Measurements from ENCODE around the gene UGGT1.

UGGT1 gene

DNA sequence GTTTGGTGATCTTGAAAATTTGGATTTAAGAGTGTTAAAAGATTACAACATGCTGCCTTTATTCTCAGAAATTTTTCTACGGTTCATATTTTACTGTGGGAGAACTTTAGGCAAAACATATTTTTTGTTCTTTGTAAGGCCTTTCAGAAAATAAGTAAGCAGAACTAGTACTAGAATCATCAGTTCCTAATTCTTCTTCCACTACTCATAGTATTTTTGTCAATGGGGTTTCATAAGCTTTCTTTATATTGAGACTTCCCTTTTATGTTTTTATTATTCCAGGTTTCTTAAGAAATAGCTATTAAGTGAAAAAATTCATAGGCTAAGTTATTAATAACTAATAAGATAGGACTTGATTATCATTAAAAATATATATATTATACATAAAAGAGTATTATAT is 12.4 kb downstream of the UGGT1 start:
- Histone ChIP-seq H3K4me1 (no peaks in the 10 kb centered on the region), H2AFZ (no peak overlapping the region), H3K4me3 (ENCODE audit: low read depth, low read length) (no peak overlapping the region), H3K9me3 (ENCODE audit: control insufficient read depth, low read length) (no peaks in the 10 kb centered on the region), H3K4me2 (ENCODE audit: low read length) (no peak overlapping the region), H3K27me3 (ENCODE audit: control insufficient read depth, insufficient read depth, low read length) (no peaks in the 10 kb centered on the region), H3K9ac (no peak overlapping the region), H3K27ac (no peak overlapping the region), H3K36me3 (ENCODE audit: control insufficient read depth, insufficient read depth, low read length) (no peaks in the 10 kb centered on the region), H3K79me2 (peaks cover 2% of the 10 kb centered on the region)
- no peak for TF ChIP-seq CTCF (IDR thresholded peaks at IDR 0.05)

DNA sequence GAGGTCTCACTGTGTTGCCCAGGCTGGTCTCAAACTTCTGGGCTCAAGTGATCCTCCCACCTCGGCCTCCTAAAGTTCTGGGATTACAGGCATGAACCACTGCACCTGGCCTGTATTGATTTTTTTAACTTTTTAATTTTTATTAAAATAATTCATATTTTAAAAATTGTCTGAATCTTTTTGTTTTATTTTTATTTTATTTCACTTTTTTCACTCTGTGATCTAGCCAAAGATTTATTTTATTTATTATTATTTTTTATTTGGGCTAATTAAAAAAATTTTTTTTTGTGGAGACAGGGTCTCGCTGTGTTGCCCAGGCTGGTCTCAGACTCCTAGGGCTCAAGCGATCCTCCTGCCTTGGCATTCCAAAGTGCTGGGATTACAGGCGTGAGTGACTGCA is 14.1 kb downstream of the UGGT1 start:
- no peak overlapping the region for H3K4me3 ChIP-seq (ENCODE audit: low read depth, low read length)
- no peak overlapping the region for H3K27ac ChIP-seq
- no peaks in the 10 kb centered on the region for H3K27me3 ChIP-seq (ENCODE audit: control insufficient read depth, insufficient read depth, low read length)
- no peaks in the 10 kb centered on the region for H3K4me1 ChIP-seq
- H3K36me3 ChIP-seq (ENCODE audit: control insufficient read depth, insufficient read depth, low read length) = no peaks in the 10 kb centered on the region
- no peak overlapping the region for H3K9ac ChIP-seq
- H3K4me2 ChIP-seq (ENCODE audit: low read length) = no peak overlapping the region
- no peak for TF ChIP-seq CTCF (IDR thresholded peaks at IDR 0.05)
- peaks cover 6% of the 10 kb centered on the region for H3K79me2 ChIP-seq
- H3K9me3 ChIP-seq (ENCODE audit: control insufficient read depth, low read length) = no peaks in the 10 kb centered on the region
- no peak overlapping the region for H2AFZ ChIP-seq

DNA sequence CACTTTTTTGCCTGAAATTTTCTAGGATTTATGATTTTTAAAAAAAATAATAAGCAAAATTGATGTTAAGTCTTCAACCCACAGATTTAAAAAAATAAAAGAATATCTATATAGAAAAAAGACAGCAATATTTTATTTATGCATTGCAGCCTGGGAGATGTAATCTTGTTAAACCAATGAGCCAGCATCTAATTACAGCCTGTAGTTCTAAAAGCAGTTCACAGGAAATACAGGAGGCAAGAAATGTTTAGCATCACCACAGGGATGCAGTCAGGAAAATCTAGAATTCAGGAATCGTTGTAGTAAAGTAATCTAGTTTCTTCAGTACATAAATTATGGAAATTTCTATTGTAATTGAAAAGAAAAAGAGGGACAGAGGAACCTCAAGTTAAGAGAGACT is 17.2 kb downstream of the UGGT1 start:
- TF ChIP-seq CTCF (IDR thresholded peaks at IDR 0.05) = no peak
- no peaks in the 10 kb centered on the region for H3K36me3 ChIP-seq (ENCODE audit: control insufficient read depth, insufficient read depth, low read length)

GRCh38 chr2:128109243-128109642 is 18.2 kb downstream of the UGGT1 start:
- Histone ChIP-seq H3K27me3 (ENCODE audit: control insufficient read depth, insufficient read depth, low read length) (no peaks in the 10 kb centered on the region), H3K4me1 (no peaks in the 10 kb centered on the region), H3K27ac (no peak overlapping the region), H3K9me3 (ENCODE audit: control insufficient read depth, low read length) (no peaks in the 10 kb centered on the region), H3K36me3 (ENCODE audit: control insufficient read depth, insufficient read depth, low read length) (no peaks in the 10 kb centered on the region), H3K9ac (no peak overlapping the region), H3K4me2 (ENCODE audit: low read length) (no peak overlapping the region), H3K79me2 (peaks cover 4% of the 10 kb centered on the region), H2AFZ (no peak overlapping the region), H3K4me3 (ENCODE audit: low read depth, low read length) (no peak overlapping the region)
- TF ChIP-seq CTCF (IDR thresholded peaks at IDR 0.05) = no peak

More for the DNA sequence above, 17.2 kb downstream of the UGGT1 start:
- H3K4me1 ChIP-seq = no peaks in the 10 kb centered on the region
- peaks cover 4% of the 10 kb centered on the region for H3K79me2 ChIP-seq
- no peak overlapping the region for H2AFZ ChIP-seq
- H3K4me3 ChIP-seq (ENCODE audit: low read depth, low read length) = no peak overlapping the region
- no peak overlapping the region for H3K27ac ChIP-seq
- no peak overlapping the region for H3K4me2 ChIP-seq (ENCODE audit: low read length)
- no peaks in the 10 kb centered on the region for H3K27me3 ChIP-seq (ENCODE audit: control insufficient read depth, insufficient read depth, low read length)
- no peak overlapping the region for H3K9ac ChIP-seq
- no peaks in the 10 kb centered on the region for H3K9me3 ChIP-seq (ENCODE audit: control insufficient read depth, low read length)

GRCh38 chr2:128115921-128116623 is 25.1 kb downstream of the UGGT1 start:
- no peaks in the 10 kb centered on the region for H3K79me2 ChIP-seq
- no peaks in the 10 kb centered on the region for H3K9me3 ChIP-seq (ENCODE audit: control insufficient read depth, low read length)
- no peak for TF ChIP-seq CTCF (IDR thresholded peaks at IDR 0.05)
- H3K27me3 ChIP-seq (ENCODE audit: control insufficient read depth, insufficient read depth, low read length) = no peaks in the 10 kb centered on the region
- H3K27ac ChIP-seq = no peak overlapping the region
- H2AFZ ChIP-seq = no peak overlapping the region
- H3K36me3 ChIP-seq (ENCODE audit: control insufficient read depth, insufficient read depth, low read length) = no peaks in the 10 kb centered on the region
- H3K4me3 ChIP-seq (ENCODE audit: low read depth, low read length) = no peak overlapping the region
- no peak overlapping the region for H3K9ac ChIP-seq
- no peaks in the 10 kb centered on the region for H3K4me1 ChIP-seq
- H3K4me2 ChIP-seq (ENCODE audit: low read length) = no peak overlapping the region

Data from parathyroid adenoma (tissue), 2 donors.